Activated CD8-positive, alpha-beta memory T cell treated with anti-CD3 and anti-CD28 coated beads, Interleukin-2, amount 10 ng/mL, durations not matched to agents 7 days and 5 days (primary cell): ENCODE data around the gene PKIB. TPM values are rescaled to one million over a fixed set of nuclear protein-coding genes. Genes with fewer than 3 reads are reported as not detected.
"Not testable (repeated sequence)": the region's sequence is repeated elsewhere in the genome, so short reads cannot be mapped to it uniquely, and the experiment has no call there.

Source experiments
- ATAC-seq: fragments of 150-1000 bp; cut with Tn5 transposase; one replicate; pipeline ENCODE4 v1.10.0; 2021; ENCODE audit warnings: moderate library complexity
- CTCF ChIA-PET: fragments of 350-600 bp; sonication (Branson Sonifier 250); formaldehyde crosslinking; loops from one replicate; lab custom pipeline; 2021; ENCODE audit warnings: antibody characterized with exemption; lab: Charles Lee
- DNase-seq: peaks from one replicate; pipeline ENCODE4 v3.0.0-alpha.2; 2020
- H3K27ac Mint-ChIP-seq: one replicate; pipeline ENCODE4 v1.8.0; 2021; ENCODE audit warnings: mild to moderate bottlenecking, mixed read lengths
- H3K27me3 Mint-ChIP-seq: one replicate; pipeline ENCODE4 v1.8.0; 2021; ENCODE audit warnings: mixed read lengths
- H3K36me3 Mint-ChIP-seq: one replicate; pipeline ENCODE4 v1.8.0; 2021; ENCODE audit warnings: mild to moderate bottlenecking, mixed read lengths
- H3K4me1 Mint-ChIP-seq: one replicate; pipeline ENCODE4 v1.8.0; 2021; ENCODE audit warnings: mixed read lengths
- H3K4me3 Mint-ChIP-seq: one replicate; pipeline ENCODE4 v1.8.0; 2021; ENCODE audit warnings: mild to moderate bottlenecking, moderate library complexity, mixed read lengths
- H3K9me3 Mint-ChIP-seq: one replicate; pipeline ENCODE4 v1.8.0; 2022; ENCODE audit warnings: low read depth, mixed read lengths
- total RNA-seq, 2 experiments: library from RNA; stranded (reverse); gene quantifications; one replicate each; pipeline ENCODE4 v1.2.3, GENCODE V29; 2021

The PKIB gene
- total RNA-seq, 2 experiments from 2014 or later: 0.47 to 0.91 TPM

DNA sequence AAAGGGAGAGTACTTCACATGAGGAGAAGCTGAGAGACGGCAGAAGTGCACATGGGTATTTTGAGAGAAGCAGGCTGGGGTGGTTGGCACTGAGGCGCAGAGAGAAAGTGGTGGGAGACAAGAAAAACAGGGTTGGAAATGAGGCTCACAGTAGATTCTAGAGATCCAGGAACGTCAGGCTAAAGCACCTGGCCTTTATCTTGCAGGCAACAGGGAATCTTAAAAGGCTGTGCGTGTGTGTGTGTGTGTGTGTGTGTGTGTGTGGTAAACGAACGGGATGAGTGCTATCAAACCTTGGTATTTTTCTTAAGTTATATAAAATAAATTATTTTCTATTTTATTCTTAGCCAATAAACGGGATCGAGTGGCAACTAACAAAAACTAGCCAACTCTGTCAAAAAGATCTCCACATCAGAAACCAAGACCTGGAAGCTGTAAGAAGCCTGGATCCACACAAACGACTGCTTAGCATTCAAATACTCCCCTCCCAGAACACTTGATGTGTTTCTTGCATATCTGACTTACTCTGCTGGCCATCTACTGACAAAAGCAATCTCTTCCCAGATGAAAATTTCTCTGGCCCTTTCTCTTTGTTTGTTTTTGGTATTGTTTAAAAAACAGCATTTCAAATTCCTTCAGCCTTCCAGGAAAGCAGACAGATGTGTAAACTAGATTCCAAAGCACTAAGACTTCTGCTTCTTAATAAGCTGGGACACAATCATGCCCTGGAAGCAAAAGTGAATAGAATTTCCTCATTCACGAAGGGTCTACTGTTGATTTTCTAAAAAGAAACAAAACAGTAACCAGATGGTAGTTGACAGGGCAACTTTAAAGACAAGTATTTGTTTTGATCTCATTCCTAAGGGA is 124.6 kb downstream of the PKIB start:
- H3K9me3 Mint-ChIP-seq: no peaks in the 10 kb centered on the region
- CTCF ChIA-PET: no interaction called here
- H3K27me3 Mint-ChIP-seq: peaks cover 12% of the 10 kb centered on the region
- no peak for DNase-seq
- H3K27ac Mint-ChIP-seq: no peak overlapping the region
- ATAC-seq: no peak
- no peak overlapping the region for H3K4me3 Mint-ChIP-seq
- no peaks in the 10 kb centered on the region for H3K4me1 Mint-ChIP-seq
- no peaks in the 10 kb centered on the region for H3K36me3 Mint-ChIP-seq

DNA sequence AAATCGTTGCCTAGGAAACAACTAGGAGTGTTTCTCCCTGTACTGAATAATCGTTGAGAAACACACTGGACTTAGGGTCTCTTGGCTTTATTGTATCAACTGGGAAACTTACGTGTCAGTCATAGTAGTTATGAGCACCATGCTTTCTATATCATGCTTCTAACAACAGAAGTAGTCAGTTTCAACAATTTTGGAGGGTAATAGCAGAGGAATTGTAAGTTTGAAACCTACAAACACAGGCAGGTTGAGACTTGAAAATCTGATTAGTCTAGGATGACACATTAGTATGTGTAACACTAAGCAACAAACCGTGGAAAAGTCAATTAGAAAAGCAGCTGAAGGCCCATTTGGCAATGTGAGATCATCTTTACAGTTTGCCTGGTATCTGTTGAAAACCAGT is 125.4 kb downstream of the PKIB start:
- no peak overlapping the region for H3K4me3 Mint-ChIP-seq
- DNase-seq (no peak), ATAC-seq (no peak)
- H3K36me3 Mint-ChIP-seq: no peaks in the 10 kb centered on the region
- no peak overlapping the region for H3K27ac Mint-ChIP-seq
- no peaks in the 10 kb centered on the region for H3K9me3 Mint-ChIP-seq
- CTCF ChIA-PET: no interaction called here
- peaks cover 12% of the 10 kb centered on the region for H3K27me3 Mint-ChIP-seq
- no peaks in the 10 kb centered on the region for H3K4me1 Mint-ChIP-seq

DNA sequence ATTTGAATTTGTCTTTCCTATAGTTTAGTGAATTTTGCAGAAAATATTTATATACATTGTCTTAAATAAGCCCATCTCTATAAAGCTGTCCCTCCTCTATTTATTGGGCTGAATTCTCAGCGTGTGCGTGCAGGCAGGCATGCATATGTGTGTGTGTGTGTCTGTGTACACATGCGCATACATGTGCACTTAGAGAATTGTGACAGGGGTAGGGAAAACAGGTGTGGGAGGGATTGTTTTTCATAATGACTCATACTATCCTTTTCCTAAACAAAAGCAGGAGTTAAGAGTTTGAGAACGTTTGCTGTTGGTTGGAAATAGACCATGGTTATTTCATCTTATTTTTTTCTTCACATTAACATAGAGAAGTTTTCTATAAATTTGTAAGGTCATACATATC is 126.0 kb downstream of the PKIB start:
- Mint-ChIP-seq H3K4me1 (no peaks in the 10 kb centered on the region), H3K9me3 (no peaks in the 10 kb centered on the region), H3K36me3 (no peaks in the 10 kb centered on the region), H3K4me3 (no peak overlapping the region), H3K27ac (no peak overlapping the region), H3K27me3 (peaks cover 12% of the 10 kb centered on the region)
- ATAC-seq (no peak), DNase-seq (no peak)
- CTCF ChIA-PET: no interaction called here

DNA sequence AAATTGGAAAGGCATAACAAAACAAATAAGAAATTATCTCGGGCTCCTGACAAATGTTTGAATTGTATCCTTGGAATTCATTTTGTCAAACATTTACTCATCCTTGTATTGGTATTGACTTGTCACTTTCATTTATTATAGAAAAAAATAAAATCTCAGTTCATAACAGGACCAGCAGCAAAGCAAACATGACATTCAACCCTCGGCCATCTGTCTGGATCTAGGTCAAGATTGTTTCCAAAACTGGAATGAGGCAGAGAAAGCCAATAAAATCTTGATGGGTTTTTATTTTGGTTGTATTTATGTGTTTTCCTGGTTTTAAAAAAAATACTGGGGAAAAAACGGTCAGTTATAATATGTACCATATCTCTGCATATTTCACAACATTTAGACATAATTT is 126.4 kb downstream of the PKIB start:
- no peak for DNase-seq
- H3K27me3 Mint-ChIP-seq: peaks cover 12% of the 10 kb centered on the region
- H3K36me3 Mint-ChIP-seq: no peaks in the 10 kb centered on the region
- no peak overlapping the region for H3K27ac Mint-ChIP-seq
- H3K9me3 Mint-ChIP-seq: no peaks in the 10 kb centered on the region
- CTCF ChIA-PET: no interaction called here
- no peaks in the 10 kb centered on the region for H3K4me1 Mint-ChIP-seq
- H3K4me3 Mint-ChIP-seq: no peak overlapping the region
- ATAC-seq: no peak

DNA sequence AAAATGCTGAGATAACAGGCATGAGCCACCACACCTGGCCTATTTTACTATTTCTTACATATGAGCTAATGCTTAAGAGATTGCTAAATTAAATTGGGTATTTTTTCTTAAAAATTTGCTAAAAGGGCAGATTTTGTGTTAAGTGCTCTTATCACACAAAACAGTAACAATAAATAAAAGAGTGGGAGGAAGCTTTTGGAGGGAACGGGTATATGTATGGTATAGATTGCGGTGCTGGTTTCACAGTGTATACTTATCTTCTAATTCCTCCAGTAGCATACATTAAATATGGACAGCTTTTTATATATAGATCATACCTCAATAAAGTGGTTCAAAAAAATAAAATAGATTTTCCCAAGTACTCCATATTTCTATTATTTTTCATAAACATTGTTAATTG is 129.9 kb downstream of the PKIB start:
- no peak overlapping the region for H3K27ac Mint-ChIP-seq
- CTCF ChIA-PET: no interaction called here
- H3K9me3 Mint-ChIP-seq: no peaks in the 10 kb centered on the region
- H3K27me3 Mint-ChIP-seq: peaks cover 2% of the 10 kb centered on the region
- H3K36me3 Mint-ChIP-seq: no peaks in the 10 kb centered on the region
- H3K4me1 Mint-ChIP-seq: no peaks in the 10 kb centered on the region
- DNase-seq: no peak
- no peak for ATAC-seq
- no peak overlapping the region for H3K4me3 Mint-ChIP-seq

DNA sequence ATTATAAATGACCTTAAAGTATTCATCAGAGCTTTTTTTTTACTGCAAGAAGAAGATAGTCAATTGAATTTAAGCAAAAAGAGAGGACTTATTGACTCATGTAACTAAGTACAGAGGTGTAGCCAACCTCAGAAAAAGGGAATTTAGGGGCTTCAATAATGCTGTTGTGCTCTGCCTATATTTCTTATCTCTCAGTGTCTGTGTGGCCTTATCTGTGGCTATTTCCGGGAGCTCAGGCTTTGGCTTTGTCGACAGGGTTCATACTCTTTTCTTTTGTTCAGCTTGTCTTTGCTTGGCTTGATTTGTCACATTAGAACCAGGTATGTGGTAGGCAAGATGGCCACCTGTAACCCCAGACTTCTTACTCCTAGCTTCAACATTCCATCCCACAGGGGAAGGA is 130.7 kb downstream of the PKIB start:
- no peak overlapping the region for H3K4me3 Mint-ChIP-seq
- ATAC-seq: no peak
- no peaks in the 10 kb centered on the region for H3K27me3 Mint-ChIP-seq
- H3K36me3 Mint-ChIP-seq: no peaks in the 10 kb centered on the region
- H3K9me3 Mint-ChIP-seq: no peaks in the 10 kb centered on the region
- H3K27ac Mint-ChIP-seq: no peak overlapping the region
- no peaks in the 10 kb centered on the region for H3K4me1 Mint-ChIP-seq
- no peak for DNase-seq
- CTCF ChIA-PET: interaction anchor here (0.9 kb wide), 1 partner anchor 11 kb away, joined by 3 read pairs; no protein-coding TSS in a partner anchor

DNA sequence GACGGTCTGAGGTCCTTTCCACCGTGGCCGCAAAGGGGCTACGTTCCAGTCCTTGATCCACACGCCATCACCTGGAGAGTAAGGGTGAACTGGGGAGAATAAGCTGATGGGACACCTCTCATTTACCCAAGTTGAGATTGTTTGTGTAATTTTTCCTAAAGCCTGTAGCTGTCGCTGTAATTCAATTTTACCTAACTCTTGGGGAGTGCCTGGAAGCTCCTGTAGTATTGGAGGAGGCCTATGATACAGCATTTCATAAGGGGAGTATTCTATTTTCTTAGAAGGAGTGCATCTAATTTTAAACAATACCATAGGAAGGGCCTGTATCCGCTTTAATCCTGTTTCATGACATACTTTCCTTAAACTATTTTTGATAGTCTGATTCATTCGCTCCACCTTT is 134.0 kb downstream of the PKIB start:
- ATAC-seq, H3K4me1 Mint-ChIP-seq, H3K36me3 Mint-ChIP-seq, H3K27me3 Mint-ChIP-seq, H3K27ac Mint-ChIP-seq, DNase-seq, H3K9me3 Mint-ChIP-seq, H3K4me3 Mint-ChIP-seq: not testable (repeated sequence)
- CTCF ChIA-PET: interaction anchor here (0.9 to 3.1 kb wide), 2 partner anchors 54 to 95 kb away, joined by 3 to 15 read pairs; no protein-coding TSS in a partner anchor

DNA sequence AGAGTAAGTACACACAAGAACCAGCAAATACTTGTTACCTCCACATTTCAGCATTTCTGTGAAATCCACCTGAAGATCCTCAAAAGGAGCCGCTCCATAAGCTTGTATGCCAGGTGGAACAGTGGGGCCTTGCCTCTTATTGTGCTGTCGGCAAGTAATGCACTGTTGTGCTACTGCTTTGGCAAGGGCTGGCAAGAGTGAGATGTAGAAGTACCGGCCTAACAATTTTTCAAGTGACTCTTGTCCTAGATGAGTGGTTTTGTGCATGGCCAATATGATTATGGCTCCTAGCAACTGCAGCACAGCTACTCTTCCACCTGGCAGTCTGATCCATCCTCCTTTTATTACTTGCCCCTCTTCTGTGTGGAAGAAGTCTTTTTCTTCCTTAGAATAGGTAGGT is 134.7 kb downstream of the PKIB start:
- H3K36me3 Mint-ChIP-seq, ATAC-seq, H3K4me1 Mint-ChIP-seq, H3K4me3 Mint-ChIP-seq, H3K27me3 Mint-ChIP-seq, H3K27ac Mint-ChIP-seq, H3K9me3 Mint-ChIP-seq, DNase-seq: not testable (repeated sequence)
- CTCF ChIA-PET: interaction anchor here (3.1 kb wide), 1 partner anchor 94 kb away, joined by 15 read pairs; no protein-coding TSS in a partner anchor

DNA sequence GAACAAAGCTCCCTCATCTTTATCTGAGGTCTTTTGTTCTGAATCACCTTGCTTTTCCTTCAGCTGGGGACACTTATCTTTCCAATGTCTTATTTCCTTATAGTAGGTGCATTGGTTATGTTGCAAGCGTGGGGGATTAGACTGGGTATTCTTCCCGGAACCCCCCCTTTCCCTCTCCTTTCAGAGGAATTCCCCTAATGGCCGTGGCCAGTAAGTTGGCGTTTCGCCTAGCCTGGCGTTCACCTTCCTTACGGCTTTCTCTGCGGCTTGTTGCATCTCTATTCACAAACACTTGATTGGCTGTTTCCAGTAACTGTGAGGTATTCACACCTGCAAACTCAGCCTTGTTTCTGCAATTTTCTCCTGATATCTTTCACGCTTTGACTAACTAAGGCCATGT is 136.5 kb downstream of the PKIB start:
- no peak for DNase-seq
- H3K4me3 Mint-ChIP-seq: no peak overlapping the region
- no peak overlapping the region for H3K27ac Mint-ChIP-seq
- H3K36me3 Mint-ChIP-seq: no peaks in the 10 kb centered on the region
- H3K4me1 Mint-ChIP-seq: peaks cover 11% of the 10 kb centered on the region
- no peak for ATAC-seq
- H3K27me3 Mint-ChIP-seq: no peaks in the 10 kb centered on the region
- CTCF ChIA-PET: interaction anchor here (3.1 kb wide), 1 partner anchor 92 kb away, joined by 15 read pairs; no protein-coding TSS in a partner anchor
- no peaks in the 10 kb centered on the region for H3K9me3 Mint-ChIP-seq

DNA sequence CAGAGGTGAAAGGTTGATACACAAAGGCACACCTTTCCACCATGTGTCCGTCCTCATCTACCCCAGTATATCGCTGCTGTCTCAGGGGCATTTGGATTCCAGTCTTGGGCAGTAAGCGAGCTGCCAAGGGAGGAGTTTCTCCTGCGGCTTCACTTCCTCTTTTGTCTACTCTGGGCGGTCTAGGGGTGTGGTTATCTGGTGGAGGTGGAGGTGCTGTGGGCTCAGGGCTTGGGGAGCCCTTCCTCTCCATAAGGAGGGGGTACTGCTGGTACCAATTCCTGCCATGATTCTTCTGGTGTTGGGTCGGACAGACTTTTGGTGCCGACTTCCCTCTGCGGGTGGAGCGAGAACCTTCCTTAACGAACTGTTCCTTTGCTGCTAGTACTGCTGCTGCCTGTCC is 137.4 kb downstream of the PKIB start:
- H3K27me3 Mint-ChIP-seq: no peaks in the 10 kb centered on the region
- DNase-seq (no peak), ATAC-seq (no peak)
- H3K9me3 Mint-ChIP-seq: no peaks in the 10 kb centered on the region
- no peak overlapping the region for H3K4me3 Mint-ChIP-seq
- H3K4me1 Mint-ChIP-seq: peaks cover 13% of the 10 kb centered on the region
- H3K36me3 Mint-ChIP-seq: no peaks in the 10 kb centered on the region
- CTCF ChIA-PET: no interaction called here
- no peak overlapping the region for H3K27ac Mint-ChIP-seq

DNA sequence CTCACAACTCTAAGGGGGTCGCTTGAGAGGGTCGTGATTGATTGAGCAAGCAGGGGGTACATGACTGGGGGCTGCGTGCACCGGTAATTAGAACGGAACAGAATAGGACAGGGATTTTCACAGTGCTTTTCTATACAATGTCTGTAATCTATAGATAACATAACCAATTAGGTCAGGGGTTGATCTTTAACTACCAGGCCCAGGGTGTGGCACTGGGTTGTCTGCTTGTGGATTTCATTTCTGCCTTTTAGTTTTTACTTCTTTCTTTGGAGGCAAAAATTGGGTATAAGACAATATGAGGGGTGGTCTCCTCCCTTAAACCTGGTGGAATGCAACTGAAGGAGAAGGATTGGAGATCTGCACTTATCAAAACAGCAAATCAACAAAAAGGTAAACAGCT is 138.7 kb downstream of the PKIB start:
- H3K27me3 Mint-ChIP-seq, DNase-seq, H3K4me3 Mint-ChIP-seq, CTCF ChIA-PET, H3K36me3 Mint-ChIP-seq, H3K9me3 Mint-ChIP-seq, ATAC-seq, H3K27ac Mint-ChIP-seq: not testable (repeated sequence)
- peaks cover 15% of the 10 kb centered on the region for H3K4me1 Mint-ChIP-seq

DNA sequence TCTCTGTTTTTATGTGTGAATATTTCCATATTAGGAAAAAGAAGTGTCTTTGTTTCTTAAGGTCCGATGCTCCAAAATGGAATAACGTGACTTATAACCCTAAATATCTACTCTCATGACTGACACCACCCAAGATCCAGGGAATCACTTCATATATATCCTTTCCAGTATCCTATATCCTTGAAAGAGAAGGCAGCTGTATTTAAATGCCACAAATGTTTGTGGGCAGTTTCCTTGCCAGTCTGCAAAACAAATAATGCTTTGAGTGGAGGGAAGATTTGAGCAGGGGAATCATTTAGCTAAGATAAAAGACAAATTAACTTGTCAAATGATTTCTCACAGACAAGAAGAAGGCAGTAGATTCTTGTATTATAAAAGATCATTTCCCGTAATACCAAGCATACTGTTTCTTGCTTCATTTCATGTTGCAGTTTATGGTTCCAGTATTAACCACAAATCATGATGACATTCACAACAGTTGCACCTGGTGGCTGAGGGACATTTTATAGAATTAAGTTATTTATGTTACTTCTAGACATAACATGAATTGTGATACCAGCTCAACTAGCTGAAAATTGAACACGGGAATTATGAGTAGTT is 139.3 kb downstream of the PKIB start:
- Mint-ChIP-seq H3K27me3 (no peaks in the 10 kb centered on the region), H3K9me3 (no peaks in the 10 kb centered on the region), H3K27ac (no peak overlapping the region), H3K4me1 (peaks cover 15% of the 10 kb centered on the region), H3K4me3 (no peak overlapping the region), H3K36me3 (no peaks in the 10 kb centered on the region)
- no peak for ATAC-seq
- DNase-seq: no peak
- CTCF ChIA-PET: no interaction called here

DNA sequence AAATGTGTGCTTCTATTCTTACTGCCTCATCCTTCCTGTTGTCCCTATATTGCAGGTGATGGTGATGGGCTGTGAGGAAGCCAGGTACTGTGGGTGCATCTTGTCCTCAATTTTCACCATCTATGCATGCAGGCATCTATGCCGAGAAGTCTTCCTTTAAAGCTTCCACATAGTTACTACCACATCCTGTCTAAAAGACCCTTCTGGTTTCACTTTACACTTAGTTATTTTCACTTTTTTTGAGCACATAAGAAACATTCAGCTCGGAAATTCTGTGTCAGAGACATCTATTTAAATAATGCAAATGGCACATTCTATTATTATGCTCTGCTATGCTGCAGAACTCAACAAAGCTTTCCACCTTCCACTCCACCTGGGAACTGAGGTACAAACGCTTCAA is 141.1 kb downstream of the PKIB start:
- Mint-ChIP-seq H3K9me3 (no peaks in the 10 kb centered on the region), H3K36me3 (no peaks in the 10 kb centered on the region), H3K4me3 (no peak overlapping the region), H3K4me1 (peaks cover 15% of the 10 kb centered on the region), H3K27ac (peak overlapping the region; percentile 17), H3K27me3 (no peaks in the 10 kb centered on the region)
- CTCF ChIA-PET: interaction anchor here (1.6 kb wide), 1 partner anchor 51 kb away, joined by 3 read pairs; no protein-coding TSS in a partner anchor
- DNase-seq (no peak), ATAC-seq (peak; percentile 65)

DNA sequence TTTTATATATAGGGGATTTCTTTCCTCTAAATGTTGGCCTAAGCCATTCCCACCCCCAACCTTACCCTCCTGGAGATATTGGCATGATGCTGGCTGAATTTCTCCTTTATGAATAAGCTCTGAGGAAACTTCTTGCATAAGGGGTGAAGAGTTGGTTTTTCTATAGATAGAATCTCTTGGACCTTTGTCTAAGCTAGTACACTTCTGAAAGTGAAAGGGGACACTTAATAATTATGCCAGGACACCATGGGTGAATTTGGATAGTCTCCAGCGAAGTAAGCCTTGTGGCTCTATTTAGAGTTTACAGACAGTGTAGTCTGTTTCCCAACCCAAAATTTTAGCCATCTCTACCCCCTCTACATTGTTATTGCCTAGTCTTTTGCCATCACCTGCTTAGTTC is 142.3 kb downstream of the PKIB start:
- CTCF ChIA-PET: interaction anchor here (1.1 kb wide), 1 partner anchor 87 kb away, joined by 4 read pairs; no protein-coding TSS in a partner anchor
- no peaks in the 10 kb centered on the region for H3K36me3 Mint-ChIP-seq
- H3K4me3 Mint-ChIP-seq: no peak overlapping the region
- no peaks in the 10 kb centered on the region for H3K9me3 Mint-ChIP-seq
- H3K4me1 Mint-ChIP-seq: peaks cover 15% of the 10 kb centered on the region
- DNase-seq (no peak), ATAC-seq (no peak)
- H3K27me3 Mint-ChIP-seq: no peaks in the 10 kb centered on the region
- H3K27ac Mint-ChIP-seq: no peak overlapping the region
